ENCODE data around the gene SH3PXD2A.

SH3PXD2A gene

DNA sequence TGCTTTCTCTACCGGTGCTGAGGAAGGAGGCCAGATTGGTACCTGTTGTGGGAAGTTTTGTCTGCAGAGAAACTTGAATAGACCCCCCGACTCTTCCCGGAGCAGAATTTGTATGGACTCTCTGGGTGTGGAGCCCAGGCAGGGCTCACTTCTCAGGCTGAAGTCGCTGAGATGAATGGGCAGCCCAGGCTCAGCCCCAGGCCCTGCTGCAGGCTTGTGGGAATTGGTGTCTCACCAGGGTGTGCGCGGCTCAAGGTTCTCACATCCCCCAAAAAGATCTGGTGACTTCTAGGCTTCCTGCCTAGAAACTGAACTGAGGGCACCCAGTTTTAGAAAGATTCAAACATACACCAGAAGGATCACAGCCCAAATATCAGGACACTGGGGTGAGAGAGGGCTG lies 258.4 kb downstream of the SH3PXD2A start:
- DNase-seq = no peak

DNA sequence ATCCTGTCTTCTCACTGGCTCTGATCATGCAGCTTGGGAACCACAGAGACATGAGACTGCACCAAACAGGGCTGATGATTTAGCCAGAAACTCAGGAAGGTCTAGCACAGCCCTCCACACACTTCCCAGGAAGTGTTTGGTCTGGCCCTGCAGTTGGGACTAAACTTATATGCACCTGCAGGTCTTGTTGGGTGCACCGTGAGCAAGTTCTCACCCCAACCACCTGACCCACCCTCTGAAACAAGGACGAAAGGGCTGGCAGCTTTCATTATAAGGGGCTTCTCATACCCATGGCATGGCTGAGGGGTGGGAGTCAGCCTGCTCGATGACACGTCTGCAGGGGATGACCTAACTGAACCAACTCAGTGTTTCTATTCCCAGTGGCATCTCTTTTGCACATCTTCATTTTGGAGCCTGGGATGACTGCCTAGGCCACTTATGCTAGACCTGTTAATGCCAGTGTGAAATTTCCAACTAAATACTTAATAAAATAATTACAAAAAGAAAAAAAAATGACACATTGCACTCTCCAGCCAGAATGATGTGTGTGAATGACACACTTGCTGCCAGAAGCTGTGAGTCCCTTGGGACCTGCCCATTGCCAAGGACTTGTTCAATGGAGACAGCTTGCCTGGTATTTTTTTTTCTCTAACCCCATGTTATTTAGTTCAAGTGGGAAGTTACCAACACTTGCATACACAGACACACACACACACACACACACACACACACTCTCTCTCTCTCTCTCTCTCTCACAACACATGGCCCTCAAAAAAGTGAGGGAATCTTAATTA lies 259.2 kb downstream of the SH3PXD2A start:
- no peak for DNase-seq

DNA sequence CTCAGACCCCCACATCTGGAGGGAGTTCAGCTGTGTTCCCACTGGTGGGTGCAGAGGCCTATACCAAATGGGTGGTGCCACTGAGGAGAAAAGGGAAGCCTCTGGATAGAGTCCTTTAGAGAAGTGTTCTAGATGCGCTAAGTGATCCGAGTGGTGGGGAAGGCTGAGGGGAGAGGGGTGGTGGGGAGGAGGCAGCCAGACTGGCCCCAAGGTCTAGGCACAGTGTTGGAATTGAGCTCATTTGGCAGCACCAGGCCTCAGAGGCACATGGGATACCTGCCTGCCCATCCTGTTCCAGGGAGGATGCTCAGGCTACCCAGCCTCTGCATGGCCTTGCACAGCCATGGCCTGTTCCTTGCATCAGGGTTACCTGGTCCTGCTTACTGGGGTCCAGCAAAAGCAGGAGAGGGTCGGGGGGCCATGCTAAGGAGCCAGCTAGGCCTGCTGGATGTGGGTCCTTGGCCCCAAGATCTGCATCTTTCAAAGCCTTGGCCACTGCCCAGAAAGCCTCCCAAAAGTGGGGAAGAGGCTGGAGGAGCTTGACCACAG lies 262.3 kb downstream of the SH3PXD2A start:
- no peak for DNase-seq

DNA sequence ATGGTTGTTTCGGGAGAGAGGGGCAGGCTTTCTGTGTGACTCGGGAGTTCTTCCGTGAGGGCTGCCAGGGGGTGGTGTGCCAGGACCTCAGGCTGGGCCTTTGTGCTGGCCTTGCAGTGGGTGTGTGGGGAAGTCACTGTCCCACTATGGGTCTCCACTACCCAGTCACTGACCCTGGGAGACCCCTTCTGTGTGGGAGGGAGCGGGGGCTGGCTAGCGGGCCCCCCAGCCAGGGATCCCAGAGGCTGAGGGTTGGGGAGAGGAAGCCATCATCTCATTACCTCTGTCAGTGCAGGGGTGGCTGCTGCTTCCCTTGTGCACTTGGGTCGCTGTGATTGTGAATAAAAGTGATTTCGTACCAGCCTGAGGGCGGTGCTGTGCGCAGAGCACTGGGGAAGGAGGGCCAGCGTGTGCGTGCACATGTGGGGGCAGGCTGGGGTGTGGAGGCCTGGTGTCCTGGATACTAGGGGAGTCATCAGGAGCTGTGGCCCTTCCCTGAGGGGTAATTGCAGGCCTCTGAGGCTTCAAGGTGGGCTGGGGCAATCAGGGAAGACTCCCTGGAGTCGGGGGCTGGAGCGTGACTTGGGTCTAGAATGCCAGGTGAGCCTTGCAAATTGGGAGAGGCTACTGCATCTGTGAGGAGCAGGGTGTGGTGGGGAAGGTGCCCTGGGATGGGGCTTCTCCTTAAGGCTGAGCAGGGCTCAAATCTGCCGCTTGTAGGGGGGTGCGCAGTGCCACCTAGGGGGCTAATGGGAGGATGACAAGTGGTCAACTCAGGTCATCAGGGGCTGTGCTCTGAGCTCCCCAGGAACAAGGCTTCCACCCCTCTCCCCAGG lies 263.0 kb downstream of the SH3PXD2A start:
- peak; percentile 49 to 65 for DNase-seq

DNA sequence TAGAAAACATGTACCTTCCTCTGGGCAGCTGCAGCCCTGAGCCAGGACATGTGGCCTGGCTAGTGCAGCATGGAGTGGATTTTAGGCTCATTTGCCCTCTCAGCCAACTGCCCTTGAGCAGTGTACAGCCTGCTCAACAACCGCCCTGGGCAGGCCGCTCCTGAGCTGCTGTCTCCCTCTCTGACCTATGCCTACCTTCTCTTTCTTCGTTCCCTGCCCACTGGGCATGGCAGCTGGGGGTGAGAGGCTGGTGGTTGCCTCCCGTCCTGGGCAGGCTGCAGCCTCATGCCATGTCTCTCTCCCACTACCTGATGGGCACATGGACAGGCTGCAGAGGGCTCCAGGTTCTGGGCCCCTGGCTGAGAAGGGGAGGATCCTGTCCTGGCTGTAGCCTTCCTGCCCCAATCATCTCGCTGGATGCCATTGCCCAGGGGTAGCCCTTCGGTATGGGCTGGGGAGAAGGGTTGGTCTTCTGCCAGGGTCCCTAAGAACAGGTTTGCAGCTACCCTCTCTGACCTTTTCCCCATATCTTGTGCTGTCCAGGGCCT lies 264.6 kb downstream of the SH3PXD2A start:
- no peak for DNase-seq

DNA sequence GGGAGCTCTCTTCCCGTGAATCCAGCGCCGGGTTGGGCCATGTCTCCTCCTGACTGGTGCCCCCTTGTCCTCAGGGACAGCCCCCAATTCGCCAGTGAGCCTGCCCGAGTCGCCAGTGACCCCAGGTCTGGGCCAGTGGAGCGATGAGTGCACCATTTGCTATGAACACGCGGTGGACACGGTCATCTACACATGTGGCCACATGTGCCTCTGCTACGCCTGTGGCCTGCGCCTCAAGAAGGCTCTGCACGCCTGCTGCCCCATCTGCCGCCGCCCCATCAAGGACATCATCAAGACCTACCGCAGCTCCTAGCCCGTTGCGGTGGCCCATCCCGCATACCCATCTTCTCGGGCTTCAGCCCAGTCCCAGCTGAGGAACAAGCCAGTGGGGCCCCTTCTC lies 265.3 kb downstream of the SH3PXD2A start:
- no peak for DNase-seq

DNA sequence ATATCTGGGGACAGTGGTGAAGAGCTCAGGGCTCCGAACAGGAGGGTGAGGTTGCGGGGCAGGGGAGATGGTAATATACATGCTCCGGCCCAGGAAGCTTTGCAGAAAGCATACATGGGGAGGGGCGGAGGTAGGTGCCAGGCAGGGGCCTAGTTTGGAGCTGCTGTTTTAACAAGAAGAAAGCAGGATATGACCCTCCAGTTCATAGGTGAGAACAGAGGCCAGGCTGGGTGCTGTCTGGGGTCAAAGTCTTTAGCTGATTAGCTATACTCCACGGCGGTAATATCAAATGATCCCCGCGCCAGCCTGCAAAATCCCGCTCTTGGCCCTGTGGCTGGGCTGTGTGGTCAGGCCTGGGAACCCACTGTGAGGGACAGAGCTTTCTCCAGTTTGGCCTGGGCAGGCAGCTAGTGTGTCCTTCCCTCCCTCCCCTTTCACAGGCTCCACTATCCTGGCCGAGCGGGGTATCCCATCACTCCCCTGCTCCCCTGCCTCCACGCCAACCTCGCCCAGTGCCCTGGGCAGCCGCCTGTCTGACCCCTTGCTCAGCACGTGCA lies 266.2 kb downstream of the SH3PXD2A start:
- DNase-seq = no peak

DNA sequence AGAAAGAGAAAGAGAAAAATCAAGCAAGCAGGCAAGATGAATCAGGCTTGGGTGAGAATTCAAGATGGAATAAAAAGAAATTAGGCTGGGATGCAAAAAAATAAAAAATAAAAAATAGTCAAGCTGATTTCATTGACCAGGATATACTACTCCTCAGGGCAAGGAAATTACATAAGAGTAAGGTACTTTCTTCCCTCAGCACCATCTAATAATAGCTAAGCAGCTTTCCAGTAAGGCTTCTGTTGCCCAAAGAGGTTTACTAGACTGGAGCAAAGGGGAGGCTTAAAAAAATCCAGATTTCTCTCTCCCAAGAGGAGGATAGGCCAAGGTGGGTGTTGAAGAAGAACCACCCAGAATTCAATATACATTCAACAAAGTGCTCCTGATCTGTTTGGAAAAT lies 268.3 kb downstream of the SH3PXD2A start:
- DNase-seq = no peak

DNA sequence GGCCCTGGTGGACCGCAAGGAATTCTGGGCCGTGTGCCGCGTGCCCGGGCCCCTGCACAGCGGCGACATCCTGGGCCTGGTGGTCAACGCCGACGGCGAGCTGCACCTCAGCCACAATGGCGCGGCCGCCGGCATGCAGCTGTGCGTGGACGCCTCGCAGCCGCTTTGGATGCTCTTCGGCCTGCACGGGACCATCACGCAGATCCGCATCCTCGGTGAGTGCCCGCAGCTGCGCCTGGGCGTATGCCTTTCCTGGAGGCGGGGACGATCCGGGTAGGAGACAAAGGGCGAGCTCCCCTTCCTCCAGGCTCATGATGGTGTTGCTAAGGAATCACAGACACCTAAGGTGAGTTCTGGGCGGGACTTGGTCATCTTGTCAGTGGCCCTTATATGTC lies 270.4 kb downstream of the SH3PXD2A start:
- DNase-seq = no peak

DNA sequence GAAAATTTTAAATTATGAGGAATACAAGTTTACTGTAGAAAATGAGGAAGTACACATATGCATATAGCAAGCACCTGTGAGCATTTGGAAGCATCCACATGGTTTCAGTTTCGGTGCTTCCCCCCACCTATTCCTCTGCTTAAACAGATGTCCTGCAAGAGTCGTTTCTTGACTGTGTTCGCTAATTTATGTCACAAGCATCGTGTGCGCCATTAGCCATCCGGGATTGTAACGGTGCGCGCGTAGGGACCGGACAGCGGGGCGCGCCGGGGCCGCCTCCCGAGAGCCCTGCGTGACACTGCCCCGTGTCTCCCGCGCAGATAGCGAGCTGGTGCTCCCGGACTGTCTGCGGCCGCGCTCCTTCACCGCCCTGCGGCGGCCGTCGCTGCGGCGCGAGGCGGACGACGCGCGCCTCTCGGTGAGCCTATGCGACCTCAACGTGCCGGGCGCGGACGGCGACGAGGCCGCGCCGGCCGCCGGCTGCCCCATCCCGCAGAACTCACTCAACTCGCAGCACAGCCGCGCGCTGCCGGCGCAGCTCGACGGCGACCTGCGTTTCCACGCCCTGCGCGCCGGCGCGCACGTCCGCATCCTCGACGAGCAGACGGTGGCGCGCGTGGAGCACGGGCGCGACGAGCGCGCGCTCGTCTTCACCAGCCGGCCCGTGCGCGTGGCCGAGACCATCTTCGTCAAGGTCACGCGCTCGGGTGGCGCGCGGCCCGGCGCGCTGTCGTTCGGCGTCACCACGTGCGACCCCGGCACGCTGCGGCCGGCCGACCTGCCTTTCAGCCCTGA lies 271.0 kb downstream of the SH3PXD2A start:
- peak; percentile 48 to 55 for DNase-seq

DNA sequence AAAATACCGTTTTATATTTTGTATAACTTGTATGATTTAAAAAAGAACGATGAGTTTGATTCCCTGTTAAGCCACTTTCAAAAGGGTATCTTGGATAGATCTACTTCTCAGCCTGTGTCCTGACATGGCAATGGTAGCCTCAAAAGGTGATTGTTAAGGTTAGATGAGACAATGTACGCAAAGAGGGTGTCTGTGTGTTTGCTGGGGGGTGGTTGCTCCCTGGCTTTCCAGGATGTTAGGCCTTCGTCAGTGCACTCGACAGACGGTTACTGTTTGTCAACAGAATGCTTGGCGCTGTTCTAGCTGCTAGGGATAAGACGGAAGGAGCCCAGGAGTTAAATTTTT lies 271.5 kb downstream of the SH3PXD2A start:
- DNase-seq = peak in 1 of 2 experiments; percentile 13

DNA sequence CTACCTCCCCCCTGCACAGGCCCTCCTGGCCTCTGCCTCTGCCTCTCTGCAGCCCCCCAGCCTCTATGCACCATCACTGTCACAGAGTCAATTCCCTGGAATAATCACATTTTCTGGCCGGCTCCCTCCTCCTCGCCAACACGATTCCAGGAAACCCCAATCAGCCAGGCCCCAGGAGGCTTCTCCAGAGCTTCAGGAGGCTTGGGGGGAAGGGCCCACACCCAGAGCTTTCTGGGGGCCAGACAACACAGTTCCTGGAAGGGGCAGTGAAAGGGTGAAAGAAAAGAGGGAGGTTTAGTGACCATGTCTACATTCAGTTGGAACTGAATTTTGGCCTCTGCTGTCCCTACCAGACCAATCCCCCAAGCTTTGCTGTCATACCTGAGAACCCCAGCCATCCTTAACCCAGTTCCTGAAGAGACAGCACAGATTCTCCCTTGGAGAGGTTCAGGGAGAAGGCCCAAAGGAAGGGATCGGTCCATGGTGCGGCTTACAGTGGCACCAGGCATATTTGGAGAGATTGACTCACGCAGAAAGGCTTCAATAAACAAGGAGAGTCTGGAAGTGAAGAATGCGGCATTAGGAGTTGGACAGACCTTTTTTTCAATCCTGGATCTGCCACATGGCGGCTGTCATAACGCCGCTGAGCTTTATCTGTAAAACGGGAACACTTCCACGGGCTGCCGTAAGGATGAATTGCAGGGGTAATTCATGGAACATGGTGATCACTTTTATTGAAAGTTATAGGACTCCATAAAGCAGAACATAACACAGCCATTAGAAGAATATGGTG lies 272.8 kb downstream of the SH3PXD2A start:
- DNase-seq = no peak

DNA sequence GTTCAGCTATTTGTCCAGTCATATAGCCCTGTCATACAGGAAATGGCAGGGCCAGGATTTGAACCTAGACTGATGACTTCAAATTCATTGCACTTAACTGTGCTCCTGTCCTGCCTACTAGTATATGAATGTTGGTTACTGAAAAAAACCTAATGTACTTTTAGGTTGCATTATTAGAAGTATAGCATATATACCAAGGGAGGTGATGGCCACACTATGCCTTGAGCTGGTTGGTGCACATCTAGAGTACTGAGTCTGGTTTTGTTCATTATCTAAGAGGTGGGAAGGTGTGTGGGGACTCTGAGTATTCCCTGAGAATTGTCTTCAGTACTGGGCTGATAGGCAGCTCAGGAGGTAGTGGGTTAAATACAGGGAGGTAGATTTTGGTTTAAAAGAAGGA lies 273.9 kb downstream of the SH3PXD2A start:
- no peak for DNase-seq

DNA sequence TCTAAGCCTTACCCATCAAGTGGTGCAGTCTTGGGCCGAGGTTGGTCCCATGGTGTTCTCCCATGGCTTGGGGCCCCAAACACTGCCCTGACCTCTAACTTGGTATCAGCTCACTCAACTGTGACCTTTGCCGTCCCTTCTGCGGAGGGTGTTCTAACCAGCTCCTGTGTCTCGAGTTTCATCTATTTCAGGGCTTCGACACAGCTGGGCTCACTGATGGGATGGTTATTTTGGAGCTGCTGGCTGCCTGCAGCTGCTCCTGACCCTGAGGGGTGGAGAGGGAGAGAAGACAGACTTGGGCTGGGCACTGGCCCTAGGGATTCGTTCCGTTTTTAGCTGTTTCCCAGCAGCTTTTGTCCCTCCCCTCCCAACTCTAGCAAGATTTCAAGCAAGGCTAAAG lies 274.9 kb downstream of the SH3PXD2A start:
- DNase-seq = no peak

DNA sequence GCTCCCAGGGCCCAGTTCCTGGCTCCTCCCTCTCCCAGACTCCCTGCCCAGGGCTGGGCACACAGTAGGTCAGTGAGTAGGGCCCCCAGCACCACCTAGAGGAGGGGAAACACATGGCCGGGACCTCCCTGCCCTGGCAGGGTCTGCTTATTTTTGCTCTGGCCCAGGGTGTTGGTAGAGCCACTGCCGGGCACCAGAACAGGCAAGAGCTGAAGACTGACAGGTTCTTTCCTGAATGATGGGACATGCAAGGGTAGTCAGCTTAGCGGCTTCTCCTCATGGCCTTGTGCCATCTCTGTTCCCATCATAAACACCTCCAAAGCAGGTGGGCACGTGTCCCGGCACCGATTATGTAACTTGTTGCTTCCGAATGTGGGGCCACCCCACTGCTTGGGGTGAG lies 275.4 kb downstream of the SH3PXD2A start:
- DNase-seq = no peak

DNA sequence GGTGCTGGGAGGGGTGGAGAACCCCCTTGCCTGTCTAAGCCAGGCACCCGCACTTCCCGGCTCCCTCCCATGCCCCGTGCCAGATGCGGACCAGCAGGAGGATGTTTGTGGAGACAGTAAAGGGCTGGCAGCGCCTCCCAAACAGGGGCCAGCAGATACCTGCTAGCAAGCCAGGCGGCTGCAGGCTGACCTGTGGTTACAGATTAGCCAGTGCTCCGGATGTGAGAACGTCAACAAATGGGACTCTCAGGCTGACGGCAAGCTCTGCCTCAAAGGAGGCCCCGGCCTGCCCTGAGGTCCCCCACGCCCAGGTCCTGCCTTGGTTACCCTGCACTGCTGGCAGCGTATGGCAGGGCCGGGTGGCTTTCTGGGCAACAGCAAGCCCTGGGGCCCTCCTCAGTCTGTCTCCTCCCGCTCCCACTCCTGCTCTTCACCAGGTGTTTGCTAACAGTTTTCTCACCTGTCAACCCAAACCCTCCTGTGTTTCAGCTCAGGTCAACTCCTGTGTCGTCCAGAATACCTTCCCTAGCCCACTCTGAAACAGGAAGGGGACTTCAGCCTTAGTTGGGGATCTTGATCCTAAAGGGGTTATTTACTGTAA lies 276.5 kb downstream of the SH3PXD2A start:
- no peak for DNase-seq

DNA sequence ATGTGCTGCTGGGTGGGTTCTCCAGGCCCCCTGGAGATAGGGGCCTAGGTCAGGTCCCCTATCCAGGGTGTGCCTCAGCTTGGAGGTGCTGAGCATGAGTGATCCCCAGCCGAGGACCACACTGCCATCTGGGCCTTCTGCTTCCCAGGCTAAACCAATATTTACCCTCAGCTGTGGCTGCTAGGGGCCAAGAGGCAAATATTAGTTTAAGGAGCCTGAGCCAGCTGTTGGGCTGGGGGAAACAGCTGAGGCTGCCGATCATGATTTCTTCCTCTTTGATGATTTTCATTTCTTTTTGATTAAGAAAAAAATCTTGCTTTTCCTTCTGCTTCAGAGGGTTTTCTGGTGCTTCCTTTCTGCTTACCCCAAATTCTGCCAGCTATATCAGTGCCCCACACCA lies 278.5 kb downstream of the SH3PXD2A start:
- DNase-seq = no peak

DNA sequence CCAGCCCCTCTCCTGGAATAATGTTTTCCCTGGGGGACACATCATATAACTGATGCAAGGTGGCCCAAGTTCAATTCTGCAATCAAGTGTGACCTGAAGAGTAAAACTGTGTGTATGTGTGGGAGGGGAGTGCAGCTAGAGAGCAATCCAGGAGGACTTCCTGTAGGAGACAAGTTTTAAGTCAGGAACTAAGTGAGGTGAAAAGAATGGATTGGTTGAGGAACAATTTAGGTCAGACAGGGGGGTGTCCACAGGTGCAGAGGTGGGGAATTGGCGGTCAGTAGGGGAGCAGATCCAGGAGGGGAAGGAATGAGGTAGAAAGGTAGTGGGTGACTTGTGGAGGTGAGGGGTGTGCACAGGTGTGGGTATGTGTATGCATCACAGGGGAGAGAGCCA lies 279.3 kb downstream of the SH3PXD2A start:
- no peak for DNase-seq

DNA sequence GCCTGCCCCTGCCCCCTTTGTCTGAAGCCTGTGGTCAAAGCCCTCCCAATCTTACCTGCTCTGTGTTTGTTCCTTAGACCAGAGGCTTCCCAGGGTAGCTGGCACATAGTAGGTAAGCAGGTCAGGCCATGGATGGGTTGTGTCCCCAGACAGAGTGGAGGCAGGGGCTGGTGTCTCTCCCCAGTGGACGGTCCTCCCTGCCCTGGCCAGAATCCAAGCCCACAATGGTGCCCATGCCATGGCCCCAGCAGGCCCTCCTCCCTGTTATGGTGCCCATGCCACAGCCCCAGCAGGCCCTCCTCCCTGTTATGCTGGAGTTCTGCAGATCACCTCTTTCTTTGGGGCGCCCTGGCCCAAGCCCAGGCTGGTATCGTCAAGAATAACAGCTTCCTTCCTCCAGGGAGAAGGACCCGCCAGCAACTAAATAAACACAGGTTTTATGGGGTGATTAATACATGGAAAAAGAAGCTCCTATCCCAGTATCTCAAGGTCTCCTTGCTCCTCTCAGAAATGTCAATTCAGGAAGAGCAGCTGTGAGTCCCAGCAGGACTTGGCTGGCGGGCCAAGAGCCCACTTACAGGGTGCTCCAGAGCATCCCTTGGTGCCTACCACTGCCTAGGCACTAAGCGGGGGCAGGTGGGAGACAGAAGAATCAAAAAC lies 279.8 kb downstream of the SH3PXD2A start:
- no peak for DNase-seq
